GM19324 (cell line): ENCODE measurements around the gene SELL.
"Not testable (repeated sequence)": the region's sequence is repeated elsewhere in the genome, so short reads cannot be mapped to it uniquely, and the experiment has no call there.

Experiments used
- ATAC-seq: cut with Tn5 transposase; IDR thresholded peaks from one replicate; pipeline ENCODE4 v1.9.1; 2021; ENCODE audit warnings: mild to moderate bottlenecking, moderate library complexity; ENCODE audit not compliant: unreplicated experiment, low FRiP score

Gene SELL

GRCh38 chr1:169670836-169671235 lies 40.6 kb downstream of the SELL start:
- ATAC-seq: no peak

GRCh38 chr1:169670244-169670643 lies 41.2 kb downstream of the SELL start:
- not testable (repeated sequence) for ATAC-seq

GRCh38 chr1:169667699-169668596 lies 43.5 kb downstream of the SELL start:
- not testable (repeated sequence) for ATAC-seq

- not testable (repeated sequence) for ATAC-seq
Observed at GRCh38 chr1:169667227-169667639, 44.2 kb downstream of the SELL start.

GRCh38 chr1:169662680-169663079 lies 48.7 kb downstream of the SELL start:
- ATAC-seq: not testable (repeated sequence)

GRCh38 chr1:169661066-169661465 lies 50.4 kb downstream of the SELL start:
- ATAC-seq: not testable (repeated sequence)

GRCh38 chr1:169658777-169659176 lies 52.6 kb downstream of the SELL start:
- ATAC-seq: not testable (repeated sequence)

- ATAC-seq: no peak
Observed at GRCh38 chr1:169653873-169654272, 57.5 kb downstream of the SELL start.

- ATAC-seq: no peak
Observed at GRCh38 chr1:169651035-169651434, 60.4 kb downstream of the SELL start.

- no peak for ATAC-seq
Observed at GRCh38 chr1:169650551-169650950, 60.9 kb downstream of the SELL start.

GRCh38 chr1:169648709-169649108 lies 62.7 kb downstream of the SELL start:
- no peak for ATAC-seq

GRCh38 chr1:169648187-169648586 lies 63.2 kb downstream of the SELL start:
- ATAC-seq: no peak

- no peak for ATAC-seq
Observed at GRCh38 chr1:169647512-169647911, 63.9 kb downstream of the SELL start.

- ATAC-seq: no peak
Observed at GRCh38 chr1:169644297-169644696, 67.1 kb downstream of the SELL start.
